Measurements from ENCODE around the gene ARRB1.

DNA sequence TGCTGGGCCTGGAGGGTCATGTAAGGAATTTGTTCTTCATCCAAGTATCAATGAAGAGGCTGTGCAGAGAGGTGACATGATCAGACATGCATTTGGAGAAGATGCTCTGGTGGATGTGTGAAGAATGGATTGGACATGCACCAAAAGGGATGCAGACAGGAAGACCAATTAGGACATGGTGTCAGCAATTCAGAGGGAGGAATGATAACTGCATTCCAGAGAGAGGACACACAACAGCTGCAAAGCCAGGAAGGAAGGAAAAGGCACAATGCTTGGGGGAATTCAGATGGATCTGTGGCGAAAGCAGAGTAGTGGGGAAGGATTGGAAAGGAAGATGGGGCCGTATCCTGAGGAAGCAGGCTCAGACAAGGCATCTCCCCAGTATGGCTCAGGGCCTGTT is 5.2 kb upstream of the ARRB1 start:
- no peak for TF ChIP-seq GATA2 (IDR thresholded peaks at IDR 0.05; ENCODE audit: low read depth, low read length)
- no peak for TF ChIP-seq GATA3 (IDR thresholded peaks at IDR 0.05; ENCODE audit: low read depth, low read length)

Measured in SH-SY5Y (cell line).